Lower leg skin (tissue), 3 donors: ENCODE data around the gene SLC5A5.

Source experiments
- POLR2A ChIP-seq, 2 donors: fragments of 450-650 bp; IDR thresholded peaks; one replicate each; pipeline ENCODE4 v1.6.1; 2016 to 2017; ENCODE audit warnings: antibody characterized with exemption in 2 of 2, mild to moderate bottlenecking in 1 of 2, moderate library complexity in 1 of 2
- TF ChIP-seq, protein P1 (sequence below), 3 donors: fragments of 450-650 bp; IDR thresholded peaks; one replicate each; pipeline ENCODE4 v1.5.1; 2016; ENCODE audit warnings: antibody characterized with exemption in 3 of 3, mild to moderate bottlenecking in 3 of 3, moderate library complexity in 2 of 3

DNA sequence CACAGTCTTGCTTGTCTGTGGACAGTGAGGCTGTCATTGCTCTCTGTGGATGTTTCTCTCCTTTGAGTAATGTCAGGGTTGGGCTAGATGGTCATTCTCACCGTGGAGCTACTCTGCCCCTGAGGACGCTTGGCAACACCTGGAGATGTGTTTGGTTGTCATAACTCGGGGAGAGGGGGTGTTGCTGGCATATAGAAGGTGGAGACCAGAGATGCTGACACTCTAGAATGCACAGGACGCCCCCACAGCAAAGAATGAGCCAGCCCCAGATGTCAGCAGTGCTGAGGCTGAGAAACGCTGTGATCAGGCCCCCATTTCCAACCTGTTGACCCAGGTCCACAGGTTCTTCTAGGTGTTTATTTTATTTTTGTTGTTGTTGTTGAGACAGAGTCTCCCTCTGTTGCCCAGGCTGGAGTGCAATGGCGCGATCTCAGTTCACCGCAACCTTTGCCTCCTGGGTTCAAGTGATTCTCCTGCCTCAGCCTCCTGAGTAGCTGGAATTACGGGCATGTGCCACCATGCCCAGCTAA, 65.7 kb downstream of the SLC5A5 start:
- TF ChIP-seq, protein P1, sequence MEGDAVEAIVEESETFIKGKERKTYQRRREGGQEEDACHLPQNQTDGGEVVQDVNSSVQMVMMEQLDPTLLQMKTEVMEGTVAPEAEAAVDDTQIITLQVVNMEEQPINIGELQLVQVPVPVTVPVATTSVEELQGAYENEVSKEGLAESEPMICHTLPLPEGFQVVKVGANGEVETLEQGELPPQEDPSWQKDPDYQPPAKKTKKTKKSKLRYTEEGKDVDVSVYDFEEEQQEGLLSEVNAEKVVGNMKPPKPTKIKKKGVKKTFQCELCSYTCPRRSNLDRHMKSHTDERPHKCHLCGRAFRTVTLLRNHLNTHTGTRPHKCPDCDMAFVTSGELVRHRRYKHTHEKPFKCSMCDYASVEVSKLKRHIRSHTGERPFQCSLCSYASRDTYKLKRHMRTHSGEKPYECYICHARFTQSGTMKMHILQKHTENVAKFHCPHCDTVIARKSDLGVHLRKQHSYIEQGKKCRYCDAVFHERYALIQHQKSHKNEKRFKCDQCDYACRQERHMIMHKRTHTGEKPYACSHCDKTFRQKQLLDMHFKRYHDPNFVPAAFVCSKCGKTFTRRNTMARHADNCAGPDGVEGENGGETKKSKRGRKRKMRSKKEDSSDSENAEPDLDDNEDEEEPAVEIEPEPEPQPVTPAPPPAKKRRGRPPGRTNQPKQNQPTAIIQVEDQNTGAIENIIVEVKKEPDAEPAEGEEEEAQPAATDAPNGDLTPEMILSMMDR (IDR thresholded peaks at IDR 0.05) = no peak
- no peak for TF ChIP-seq POLR2A (IDR thresholded peaks at IDR 0.05)
